HG03565 (cell line): ENCODE measurements around the gene EFCAB5.
A peak's percentile ranks its signal among the peaks of the same experiment; 100 is the strongest.
"Not testable (repeated sequence)": the region's sequence is repeated elsewhere in the genome, so short reads cannot be mapped to it uniquely, and the experiment has no call there.

Source experiments
- ATAC-seq: cut with Tn5 transposase; IDR thresholded peaks from one replicate; pipeline ENCODE4 v1.9.1; 2021; ENCODE audit warnings: mild to moderate bottlenecking, moderate library complexity; ENCODE audit not compliant: unreplicated experiment

EFCAB5 gene

GRCh38 chr17:30091771-30092170, 150.3 kb downstream of the EFCAB5 start:
- ATAC-seq: no peak

GRCh38 chr17:30092886-30093285, 151.5 kb downstream of the EFCAB5 start:
- no peak for ATAC-seq

DNA sequence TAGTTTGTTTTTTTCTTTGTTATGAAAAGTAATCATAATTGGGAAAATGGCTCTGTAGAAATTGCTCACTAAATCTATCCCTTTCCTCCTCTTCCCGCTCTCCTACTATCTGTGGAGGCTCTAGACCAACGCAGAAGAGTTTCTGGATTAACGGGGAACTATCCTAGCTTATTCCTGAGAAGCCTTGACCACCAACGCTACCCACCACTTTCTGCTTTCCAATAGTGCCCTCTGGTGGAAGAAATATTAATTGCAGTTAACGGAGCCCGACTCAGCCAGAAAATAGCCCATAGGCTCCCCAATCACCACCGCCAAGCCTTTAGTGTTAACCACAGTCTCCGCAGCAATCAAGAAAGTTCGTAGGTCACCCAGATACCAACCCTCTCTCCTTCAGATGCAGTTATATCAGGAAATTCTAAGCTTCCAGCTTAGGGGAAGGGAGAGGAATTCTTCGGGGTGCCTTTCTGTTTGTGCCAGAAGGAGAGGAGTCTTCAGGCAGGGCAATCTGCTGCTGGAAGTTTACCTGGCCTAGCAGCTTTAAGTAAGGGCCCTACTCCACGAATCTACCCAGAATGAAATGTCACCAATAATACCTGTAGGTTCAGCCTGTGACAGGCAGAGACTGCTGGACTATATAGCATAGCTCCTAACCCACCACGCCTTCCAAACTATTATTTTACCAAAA, 152.2 kb downstream of the EFCAB5 start:
- no peak for ATAC-seq

- no peak for ATAC-seq
These were observed 154.2 kb downstream of the EFCAB5 start for GRCh38 chr17:30095507-30096244.

- no peak for ATAC-seq
These were observed 160.4 kb downstream of the EFCAB5 start for GRCh38 chr17:30101686-30102390.

GRCh38 chr17:30103921-30104320, 162.5 kb downstream of the EFCAB5 start:
- no peak for ATAC-seq

GRCh38 chr17:30104575-30105339, 163.3 kb downstream of the EFCAB5 start:
- ATAC-seq: no peak

DNA sequence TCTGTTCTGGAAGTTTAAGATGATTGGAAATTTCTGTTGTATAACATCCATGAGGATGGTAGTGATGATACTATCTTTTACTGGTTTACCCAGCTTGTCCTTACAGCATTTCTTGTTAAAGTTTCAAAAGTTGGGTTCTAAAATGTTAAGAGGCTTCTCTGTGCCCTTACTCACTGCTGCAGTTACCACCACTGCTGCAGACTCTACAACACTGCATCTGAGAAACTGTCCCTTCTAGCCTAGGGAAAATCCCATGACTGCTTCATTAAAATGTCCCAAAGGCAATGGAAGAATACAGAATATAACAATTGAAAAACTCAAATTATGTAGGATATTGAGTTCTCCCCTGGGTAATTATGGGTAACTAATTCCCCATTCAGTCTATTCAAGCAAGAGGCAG, 171.4 kb downstream of the EFCAB5 start:
- no peak for ATAC-seq

DNA sequence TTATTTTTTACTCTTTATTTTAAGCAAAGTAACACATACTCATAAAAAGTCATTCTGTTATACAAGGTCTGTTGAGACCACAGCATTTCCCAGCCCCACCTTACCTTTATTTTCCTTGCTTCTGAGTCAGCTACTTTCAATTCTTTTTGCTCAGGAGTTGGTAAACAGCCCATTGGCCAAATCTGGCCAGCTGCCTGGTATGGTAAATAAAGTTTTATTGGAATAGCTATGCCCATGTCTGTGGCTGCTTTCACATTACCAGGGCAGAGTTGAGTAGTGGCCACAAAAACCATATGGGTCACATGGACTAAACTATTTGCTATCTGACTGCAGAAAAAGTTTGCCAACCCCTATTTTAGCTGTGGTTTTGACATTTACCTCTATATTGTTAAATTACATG, 171.8 kb downstream of the EFCAB5 start:
- no peak for ATAC-seq

- ATAC-seq: no peak
These were observed 174.9 kb downstream of the EFCAB5 start for GRCh38 chr17:30116345-30116660.

DNA sequence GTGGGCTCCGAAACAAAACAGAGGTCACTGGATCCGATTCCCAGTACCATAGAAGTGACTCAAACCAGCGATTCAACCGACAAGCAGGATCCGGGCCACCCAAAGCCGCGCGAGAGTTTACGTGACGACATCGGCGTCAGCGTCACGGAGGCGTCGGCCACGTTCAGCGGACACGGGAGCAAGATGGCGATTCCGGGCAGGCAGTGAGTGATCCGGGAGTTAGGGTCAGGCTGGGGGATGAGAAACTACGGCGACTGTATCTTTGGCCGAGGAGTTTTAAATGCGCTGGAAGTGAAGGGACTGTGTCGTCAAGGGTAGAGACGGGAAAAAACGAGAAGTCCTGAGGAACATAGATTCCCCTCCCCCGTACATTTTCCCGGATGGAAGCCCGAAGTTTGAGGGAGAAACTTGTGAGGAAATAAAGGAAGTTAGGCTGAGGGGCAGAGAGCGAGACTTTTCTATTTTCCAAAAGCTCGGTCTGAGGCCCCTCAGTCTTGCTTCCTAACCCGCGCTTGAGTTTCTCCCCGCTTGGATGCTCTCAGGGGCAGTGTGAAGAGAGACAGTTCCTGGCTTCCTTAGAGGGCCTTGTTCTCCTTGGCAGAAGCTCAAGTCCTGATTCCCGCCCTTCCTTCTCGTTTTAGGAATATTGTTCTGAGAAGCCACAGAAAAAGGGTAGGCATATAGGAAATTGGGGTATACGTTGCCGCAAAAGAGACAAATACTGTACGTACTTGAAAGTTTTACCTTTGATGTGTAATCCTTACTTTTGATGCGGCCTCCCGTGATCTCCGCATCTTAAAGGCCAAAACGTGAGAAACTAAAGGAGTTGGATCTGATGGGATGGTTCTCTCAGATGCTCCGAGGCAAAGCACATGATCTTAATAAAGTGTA, 175.5 kb downstream of the EFCAB5 start, which contains the start of gene NSRP1:
Gene NSRP1, plus strand, starts transcription at position 156 of the 891 bp plus-strand sequence. Its CDS starts 28 bp downstream, at position 184.
- ATAC-seq: peak; percentile 49

GRCh38 chr17:30117675-30118081, 176.2 kb downstream of the EFCAB5 start:
- ATAC-seq: no peak

- not testable (repeated sequence) for ATAC-seq
These were observed 177.2 kb downstream of the EFCAB5 start for GRCh38 chr17:30118635-30119034.

GRCh38 chr17:30124273-30124796, 182.9 kb downstream of the EFCAB5 start:
- no peak for ATAC-seq

DNA sequence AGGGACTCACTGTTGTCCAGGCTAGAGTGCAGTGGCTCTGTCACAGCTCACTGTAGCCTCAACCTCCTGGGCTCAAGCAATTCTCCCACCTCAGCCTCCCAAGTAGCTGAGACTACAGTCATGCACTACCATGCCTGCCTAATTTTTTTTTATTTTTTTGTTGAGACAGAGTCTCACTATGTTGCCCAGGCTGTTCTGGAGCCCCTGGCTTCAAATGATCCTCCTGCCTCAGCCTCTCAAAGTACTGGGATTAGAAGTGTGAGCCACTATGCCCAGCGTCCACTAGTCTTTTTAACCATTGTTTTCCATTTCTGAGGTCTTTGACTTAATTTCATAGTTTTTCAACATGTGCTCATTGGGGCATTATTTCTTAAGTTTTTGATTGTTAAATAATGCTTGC, 188.7 kb downstream of the EFCAB5 start:
- no peak for ATAC-seq

DNA sequence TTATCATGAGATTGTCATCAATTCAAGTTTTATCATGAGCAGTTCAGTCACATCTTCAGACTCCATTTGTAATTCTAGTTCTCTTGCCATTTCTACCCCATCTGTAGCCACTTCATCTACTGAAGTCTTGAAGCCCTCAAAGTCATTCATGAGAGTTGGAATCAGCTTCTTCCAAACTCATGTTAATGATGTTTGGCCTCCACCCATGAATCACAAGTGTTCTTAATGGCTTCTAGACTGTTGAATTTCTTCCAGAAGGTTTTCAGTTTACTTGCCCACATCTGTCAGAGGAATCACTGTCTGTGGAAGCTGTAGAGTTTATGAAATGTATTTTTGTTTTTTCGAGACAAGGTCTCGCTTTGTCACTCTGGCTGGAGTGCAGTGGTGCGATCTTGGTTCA, 191.2 kb downstream of the EFCAB5 start:
- no peak for ATAC-seq

DNA sequence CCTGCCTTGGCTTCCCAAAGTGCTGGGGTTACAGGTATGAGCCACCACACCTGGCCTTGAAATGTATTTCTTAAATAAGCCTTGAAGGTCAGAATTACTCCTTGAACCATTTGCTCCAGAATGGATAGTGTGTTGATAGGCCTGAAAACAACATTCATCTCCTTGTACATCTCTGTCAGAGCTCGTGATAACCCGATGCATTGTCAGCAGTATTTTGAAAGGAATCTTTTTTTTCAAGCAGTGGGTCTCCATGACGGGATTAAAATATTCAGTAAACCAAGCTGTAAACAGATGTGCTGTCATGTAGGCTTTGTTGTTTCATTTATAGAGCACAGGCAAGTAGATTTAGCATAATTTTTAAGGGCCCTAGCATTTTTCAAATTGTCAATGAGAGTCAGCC, 191.8 kb downstream of the EFCAB5 start:
- no peak for ATAC-seq

DNA sequence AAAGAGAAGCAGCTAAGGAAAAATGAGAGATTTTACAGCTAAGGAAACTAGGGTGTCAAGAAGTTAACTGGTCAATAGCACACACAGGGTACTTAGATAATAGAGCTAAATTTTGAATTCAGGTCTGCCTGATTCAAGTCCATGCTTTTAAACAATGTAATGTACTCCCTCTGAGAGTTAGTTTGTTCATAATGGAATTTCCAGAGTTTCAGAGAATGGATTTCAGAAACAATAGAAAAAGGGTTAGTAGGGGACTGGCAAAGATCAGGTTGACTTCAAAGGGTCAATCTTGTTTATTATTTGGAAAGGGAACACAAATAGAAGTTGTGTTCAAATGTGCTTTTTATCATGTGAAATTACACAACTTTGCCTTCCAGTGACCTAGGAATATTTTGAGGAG, 193.1 kb downstream of the EFCAB5 start:
- ATAC-seq: no peak

DNA sequence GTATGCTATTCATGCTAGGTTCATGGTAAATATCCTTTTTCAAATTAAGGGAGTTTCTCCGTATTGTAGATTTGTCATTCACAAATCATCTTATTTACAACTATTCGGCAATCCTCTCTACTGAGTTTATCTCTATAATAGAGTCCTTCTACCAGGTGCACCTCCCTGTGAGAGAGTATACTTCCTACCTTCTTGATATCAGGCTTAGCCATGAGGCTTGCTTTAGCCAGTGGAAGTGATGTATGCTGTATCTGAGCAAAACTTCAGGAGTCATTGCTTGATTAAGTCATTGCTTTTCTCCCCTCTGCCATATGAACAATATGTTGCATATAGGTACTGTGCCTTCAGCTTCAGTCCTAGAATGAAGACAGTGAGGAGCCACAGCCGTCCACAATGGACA, 195.7 kb downstream of the EFCAB5 start:
- ATAC-seq: no peak

GRCh38 chr17:30147860-30148259, 206.4 kb downstream of the EFCAB5 start:
- ATAC-seq: not testable (repeated sequence)
